Muscle layer of duodenum (tissue), 2 donors: ENCODE data around the gene NCOA1.
"Not testable (repeated sequence)": the region's sequence is repeated elsewhere in the genome, so short reads cannot be mapped to it uniquely, and the experiment has no call there.

Source experiments
- H3K27ac ChIP-seq: one replicate; pipeline ENCODE4 v1.7.0; 2013; ENCODE audit warnings: mild to moderate bottlenecking, low read length
- H3K27me3 ChIP-seq: one replicate; pipeline ENCODE4 v1.7.0; 2013; ENCODE audit warnings: low read depth, mild to moderate bottlenecking, control low read depth, low read length
- H3K36me3 ChIP-seq, 2 donors: one replicate each; pipeline ENCODE4 v1.7.0; 2013; ENCODE audit warnings: low read length in 2 of 2, control low read depth in 1 of 2, mild to moderate bottlenecking in 1 of 2; ENCODE audit not compliant: insufficient read depth in 2 of 2, control insufficient read depth in 1 of 2
- H3K4me1 ChIP-seq, 2 donors: one replicate each; pipeline ENCODE4 v1.7.0; 2013; ENCODE audit warnings: low read length in 2 of 2, mild to moderate bottlenecking in 2 of 2, control low read depth in 1 of 2, moderate library complexity in 1 of 2; ENCODE audit not compliant: insufficient read depth in 2 of 2, control insufficient read depth in 1 of 2
- H3K4me3 ChIP-seq, 2 donors: one replicate each; pipeline ENCODE4 v1.7.0; 2013; ENCODE audit warnings: low read length in 2 of 2, low read depth in 1 of 2, mild to moderate bottlenecking in 1 of 2
- H3K9me3 ChIP-seq, 2 donors: one replicate each; pipeline ENCODE4 v1.7.0; 2013; ENCODE audit warnings: low read length in 2 of 2, control low read depth in 1 of 2, mild to moderate bottlenecking in 1 of 2; ENCODE audit not compliant: control insufficient read depth in 1 of 2
- donor health status: healthy.

NCOA1 gene

DNA sequence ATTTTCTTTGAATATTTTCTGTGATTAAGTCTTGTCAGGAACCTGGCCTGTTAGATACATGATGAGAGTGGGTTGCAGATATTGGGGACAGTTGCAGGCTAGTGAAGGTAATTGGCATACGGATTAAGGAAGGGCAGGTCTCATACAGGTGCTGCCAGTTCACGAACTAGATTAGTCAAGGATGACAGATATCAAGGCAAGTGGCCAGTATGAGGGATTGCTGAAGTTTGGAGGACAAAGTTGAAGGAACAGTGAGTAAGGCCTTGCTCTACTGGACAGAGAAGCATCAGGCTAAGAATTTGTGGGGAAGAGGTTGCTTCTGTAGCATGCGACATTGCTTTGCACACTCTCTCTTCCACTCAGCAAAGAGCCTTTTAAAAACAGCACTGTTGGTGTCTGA is 12.8 kb upstream of the NCOA1 start:
- Histone ChIP-seq H3K27ac (no peak overlapping the region), H3K9me3 (no peaks in the 10 kb centered on the region), H3K36me3 (no peaks in the 10 kb centered on the region), H3K27me3 (no peaks in the 10 kb centered on the region), H3K4me1 (no peaks in the 10 kb centered on the region), H3K4me3 (no peak overlapping the region)

DNA sequence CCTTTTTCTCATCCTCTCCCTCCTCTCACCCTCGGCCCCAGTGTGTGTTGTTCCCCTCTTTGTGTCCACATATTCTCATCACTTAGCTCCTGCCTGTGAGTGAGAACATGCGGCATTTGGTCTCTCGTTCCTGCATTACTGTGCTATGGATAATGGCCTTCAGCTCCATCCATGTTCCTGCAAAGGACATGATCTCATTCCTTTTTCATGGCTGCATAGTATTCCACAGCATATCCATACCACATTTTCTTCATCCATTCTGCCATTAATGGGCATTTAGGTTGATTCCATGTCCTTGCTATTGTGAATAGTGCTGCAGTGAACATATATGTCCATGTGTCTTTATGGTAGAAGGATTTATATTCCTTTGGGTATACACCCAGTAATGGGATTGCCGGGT is 10.8 kb upstream of the NCOA1 start:
- no peaks in the 10 kb centered on the region for H3K9me3 ChIP-seq
- H3K4me3 ChIP-seq, result no peak overlapping the region
- no peak overlapping the region for H3K27ac ChIP-seq
- H3K36me3 ChIP-seq, result no peaks in the 10 kb centered on the region
- H3K4me1 ChIP-seq, result no peaks in the 10 kb centered on the region
- H3K27me3 ChIP-seq, result no peaks in the 10 kb centered on the region

DNA sequence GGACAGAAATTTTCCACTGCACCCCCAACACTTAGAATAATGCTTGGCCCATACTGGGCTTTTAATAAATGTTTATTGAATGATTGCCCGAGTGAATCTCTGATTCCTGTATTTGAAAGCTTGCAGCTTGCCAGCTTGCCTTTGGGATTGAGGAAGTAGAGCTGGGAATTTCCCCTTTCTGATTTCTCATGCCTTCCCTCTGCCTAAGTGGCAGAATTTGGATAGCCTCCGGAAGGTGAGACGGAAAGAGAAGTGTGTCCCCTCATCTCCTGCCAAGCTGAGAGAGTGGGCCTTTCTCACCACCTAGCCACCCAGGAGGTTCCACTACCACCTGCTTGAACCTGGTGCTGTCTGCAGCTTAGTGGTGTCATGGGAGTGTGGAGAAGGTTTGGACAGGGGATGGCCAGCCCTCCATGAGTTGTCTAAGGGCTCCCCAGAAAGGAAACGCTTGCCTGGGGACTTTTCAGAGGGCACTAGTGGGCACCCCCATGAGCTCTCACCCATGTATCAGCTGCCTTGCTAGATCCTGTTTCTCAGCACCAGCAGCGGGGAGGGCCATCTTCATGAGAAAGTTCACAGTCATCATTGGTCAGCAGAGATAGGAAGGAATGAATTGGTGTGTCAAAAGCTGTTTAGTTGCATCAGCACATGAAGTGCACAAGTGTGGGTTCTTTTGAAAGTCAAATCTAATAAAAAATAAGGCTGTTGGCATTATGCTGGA is 8.6 kb upstream of the NCOA1 start:
- H3K4me3 ChIP-seq, result no peak overlapping the region
- H3K27ac ChIP-seq, result no peak overlapping the region

DNA sequence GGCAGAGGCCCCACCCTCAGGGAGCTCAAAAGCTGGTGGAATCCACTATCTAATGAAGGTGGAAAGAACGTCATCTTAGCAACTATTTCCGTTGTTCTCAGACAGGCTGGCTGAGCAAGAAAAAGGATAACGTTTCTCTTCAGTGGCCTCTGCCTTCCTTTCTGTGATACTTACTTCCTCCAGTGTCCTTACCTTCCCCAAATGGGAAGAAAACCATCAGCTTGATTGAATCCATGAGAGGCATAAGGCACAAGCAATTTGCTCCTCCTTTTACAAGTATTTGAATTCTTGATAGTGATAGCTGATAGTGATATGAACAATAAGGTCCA is 8.1 kb upstream of the NCOA1 start:
- Histone ChIP-seq H3K4me1 (no peaks in the 10 kb centered on the region), H3K9me3 (no peaks in the 10 kb centered on the region), H3K36me3 (no peaks in the 10 kb centered on the region), H3K27ac (no peak overlapping the region), H3K4me3 (no peak overlapping the region), H3K27me3 (no peaks in the 10 kb centered on the region)

More for the DNA sequence above, 8.6 kb upstream of the NCOA1 start:
- Histone ChIP-seq H3K27me3 (no peaks in the 10 kb centered on the region), H3K4me1 (no peaks in the 10 kb centered on the region), H3K36me3 (no peaks in the 10 kb centered on the region), H3K9me3 (no peaks in the 10 kb centered on the region)

DNA sequence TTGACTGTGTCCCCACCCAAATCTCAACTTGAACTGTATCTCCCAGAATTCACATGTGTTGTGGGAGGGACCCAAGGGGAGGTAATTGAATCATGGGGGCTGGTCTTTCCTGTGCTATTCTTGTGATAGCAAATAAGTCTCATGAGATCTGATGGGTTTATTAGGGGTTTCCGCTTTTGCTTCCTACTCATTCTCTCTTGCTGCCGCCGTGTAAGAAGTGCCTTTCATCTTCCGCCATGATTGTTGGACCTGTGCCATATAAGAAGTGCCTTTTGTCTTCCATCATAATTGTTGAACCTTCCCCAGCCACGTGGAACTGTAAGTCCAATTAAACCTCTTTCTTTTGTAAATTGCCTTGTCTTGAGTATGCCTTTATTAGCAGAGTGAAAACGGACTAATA is 6.4 kb upstream of the NCOA1 start:
- H3K36me3 ChIP-seq, H3K9me3 ChIP-seq, H3K27me3 ChIP-seq, H3K27ac ChIP-seq, H3K4me1 ChIP-seq, H3K4me3 ChIP-seq: not testable (repeated sequence)

DNA sequence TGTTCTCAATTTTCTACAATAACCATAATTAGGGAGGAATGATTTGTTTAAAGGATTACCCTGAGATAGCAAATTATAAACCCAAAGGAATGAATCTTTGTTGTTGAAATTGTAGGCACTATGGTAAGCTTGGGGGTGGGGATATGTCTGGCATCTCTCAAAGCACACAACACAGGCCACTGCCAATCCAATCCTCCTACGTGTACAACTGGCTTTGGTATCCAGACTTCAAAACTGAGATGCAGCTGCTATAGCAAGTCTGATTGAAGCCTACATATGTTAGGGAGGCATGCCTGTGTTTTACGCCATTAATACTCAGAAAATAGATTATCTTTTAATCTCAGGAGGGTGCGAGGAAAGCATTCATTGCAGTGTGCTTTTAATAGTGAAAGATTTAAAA is 5.9 kb upstream of the NCOA1 start:
- no peaks in the 10 kb centered on the region for H3K27me3 ChIP-seq
- no peak overlapping the region for H3K4me3 ChIP-seq

DNA sequence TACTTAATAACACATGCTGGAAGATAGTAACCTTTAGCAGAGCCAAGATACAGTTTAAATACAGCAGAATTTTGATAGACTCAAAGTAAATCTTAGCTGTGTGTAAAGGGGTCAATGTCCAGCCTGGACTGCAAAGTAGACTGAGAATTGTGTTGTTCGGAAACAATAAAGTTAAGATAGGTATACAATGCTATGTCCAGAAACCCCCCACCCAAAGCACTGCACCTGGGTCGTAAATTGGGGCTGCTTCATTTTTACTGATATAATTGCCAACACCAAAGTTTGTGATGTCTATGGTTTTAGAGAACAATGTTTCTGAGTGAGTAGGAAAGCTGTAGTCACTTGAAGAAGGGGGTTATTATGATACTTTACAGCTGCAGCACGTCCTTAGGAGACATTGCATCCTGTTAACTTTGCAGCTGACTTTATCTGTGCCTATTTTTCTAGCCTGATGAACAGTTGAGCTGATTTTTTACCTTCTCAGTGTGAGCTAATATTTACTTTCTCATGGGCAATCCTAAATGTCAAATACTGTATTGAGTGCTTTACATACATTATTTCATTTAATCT is 4.3 kb upstream of the NCOA1 start:
- Histone ChIP-seq H3K27ac (no peak overlapping the region), H3K4me1 (peaks cover 0 to 7% of the 10 kb centered on the region in 2 donors), H3K36me3 (no peaks in the 10 kb centered on the region), H3K9me3 (no peaks in the 10 kb centered on the region), H3K27me3 (no peaks in the 10 kb centered on the region), H3K4me3 (no peak overlapping the region)

More for the DNA sequence above, 5.9 kb upstream of the NCOA1 start:
- Histone ChIP-seq H3K9me3 (no peaks in the 10 kb centered on the region), H3K4me1 (peaks cover 0 to 7% of the 10 kb centered on the region in 2 donors), H3K27ac (no peak overlapping the region), H3K36me3 (no peaks in the 10 kb centered on the region)

DNA sequence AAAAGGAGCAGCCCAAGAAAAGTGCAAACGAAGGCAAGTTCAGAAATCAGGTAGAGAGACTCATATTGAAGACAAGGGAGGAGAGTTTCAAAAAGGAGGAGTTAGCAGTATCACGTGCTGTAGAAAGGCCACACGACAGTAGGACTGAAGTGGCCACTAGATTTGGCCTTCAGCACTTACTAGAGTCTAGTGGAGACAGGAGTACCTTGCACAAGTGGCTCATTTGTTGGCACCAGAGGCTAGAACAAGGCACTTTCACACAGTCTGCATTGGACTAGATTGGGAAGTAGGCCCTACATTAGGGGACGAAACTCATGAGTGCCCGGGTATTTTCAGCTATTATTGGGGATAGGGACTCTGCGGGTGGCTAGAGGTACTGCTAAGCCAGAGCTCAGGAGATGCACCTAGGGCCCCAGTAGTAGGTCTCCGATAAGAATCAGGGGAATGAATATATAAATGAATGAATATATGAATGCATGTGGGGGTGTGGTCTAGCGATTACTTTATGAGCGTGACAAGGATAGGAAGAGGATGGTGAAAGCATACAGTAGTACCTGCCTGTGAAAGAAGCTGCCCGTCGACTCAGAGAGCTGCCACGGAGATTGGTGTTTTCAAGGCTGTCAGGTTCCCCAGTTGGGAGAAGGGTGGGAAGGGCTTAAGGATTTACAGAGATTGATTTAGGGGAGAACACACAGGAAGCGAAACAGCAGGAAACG is 1.4 kb upstream of the NCOA1 start:
- Histone ChIP-seq H3K36me3 (no peaks in the 10 kb centered on the region), H3K27me3 (no peaks in the 10 kb centered on the region), H3K4me3 (peak overlapping the region; percentile 60 to 63), H3K4me1 (peaks cover 16 to 27% of the 10 kb centered on the region in 2 donors), H3K27ac (peak overlapping the region; percentile 92), H3K9me3 (no peaks in the 10 kb centered on the region)

DNA sequence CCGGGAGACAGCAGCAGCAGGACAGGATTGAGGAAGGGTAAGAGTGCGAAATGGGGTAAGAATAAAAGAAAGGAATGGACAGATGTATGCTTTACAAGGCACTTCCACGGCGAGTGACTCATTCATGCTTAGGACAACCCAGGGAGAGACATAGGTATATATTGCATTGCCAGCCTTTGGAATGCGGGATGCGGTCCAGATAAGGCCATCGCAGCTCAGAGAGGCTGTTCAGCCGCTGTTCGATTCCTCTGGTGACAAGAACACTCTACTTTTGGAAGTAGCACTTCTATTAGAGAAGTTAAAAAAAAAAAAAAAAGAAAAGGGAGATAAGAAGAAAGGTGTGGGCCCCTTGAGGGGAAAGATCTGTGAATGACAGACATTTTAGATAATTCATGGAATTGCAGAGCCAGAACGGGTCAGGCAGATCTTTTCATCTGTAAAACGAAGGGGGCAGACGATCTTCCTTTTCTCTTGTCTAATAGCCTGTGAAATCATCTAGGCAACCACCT is 819 bp upstream of the NCOA1 start:
- no peaks in the 10 kb centered on the region for H3K36me3 ChIP-seq
- H3K27me3 ChIP-seq, result no peaks in the 10 kb centered on the region
- H3K27ac ChIP-seq, result peak overlapping the region; percentile 92
- no peaks in the 10 kb centered on the region for H3K9me3 ChIP-seq
- H3K4me1 ChIP-seq, result peaks cover 16 to 27% of the 10 kb centered on the region in 2 donors
- peak overlapping the region; percentile 60 to 63 for H3K4me3 ChIP-seq

DNA sequence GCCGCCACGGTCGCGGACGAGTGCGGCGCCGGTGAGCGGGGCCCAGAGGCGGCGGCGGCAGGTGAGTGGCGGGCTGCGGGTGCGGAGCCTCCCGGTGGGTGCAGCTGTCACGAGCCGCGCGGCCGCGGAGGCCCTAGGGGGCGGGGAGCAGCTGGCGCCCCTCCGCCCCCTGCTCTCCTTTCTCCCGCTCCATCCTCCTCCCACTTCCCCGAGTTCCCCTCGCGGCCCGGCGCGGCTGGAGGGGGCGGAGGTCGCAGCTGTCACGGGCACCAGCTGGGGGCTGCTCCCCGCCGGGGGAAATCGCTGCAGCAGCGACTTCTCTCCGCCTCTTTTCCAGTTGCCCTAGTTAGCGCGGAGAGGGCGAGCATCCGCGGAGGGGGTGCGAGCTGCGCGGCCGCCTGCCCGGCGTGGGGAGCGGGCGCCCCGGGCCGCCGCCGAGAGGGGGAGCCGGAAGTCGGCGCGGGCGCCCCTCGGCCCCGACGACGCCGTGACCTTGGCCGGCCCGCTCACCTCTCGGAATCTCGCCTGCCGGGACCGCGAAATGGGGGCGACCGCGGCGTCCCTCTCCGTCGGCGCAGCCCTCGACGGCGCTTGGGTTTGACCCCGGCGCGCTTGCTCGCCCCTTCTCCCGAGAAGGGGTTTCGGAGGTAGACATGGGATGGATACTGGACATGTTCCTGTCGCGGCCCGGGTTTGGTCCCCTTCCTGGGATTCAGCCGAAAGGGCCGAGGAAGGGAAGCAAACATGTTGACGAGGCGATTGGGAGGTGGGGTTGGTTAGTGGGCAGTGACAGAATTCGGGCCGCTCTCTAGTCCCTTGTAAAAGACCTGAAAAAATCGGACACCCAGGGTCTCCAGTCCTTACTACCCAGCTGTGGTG is 727 bp downstream of the NCOA1 start:
- H3K36me3 ChIP-seq, result no peaks in the 10 kb centered on the region
- H3K27me3 ChIP-seq, result no peaks in the 10 kb centered on the region
- peaks cover 16 to 31% of the 10 kb centered on the region in 2 donors for H3K4me1 ChIP-seq
- H3K9me3 ChIP-seq, result no peaks in the 10 kb centered on the region
- peak overlapping the region; percentile 75 to 85 for H3K4me3 ChIP-seq
- H3K27ac ChIP-seq, result peak overlapping the region; percentile 79
